Measurements from ENCODE around the gene AOPEP.
"Not testable (repeated sequence)": the region's sequence is repeated elsewhere in the genome, so short reads cannot be mapped to it uniquely, and the experiment has no call there.

Gene AOPEP

DNA sequence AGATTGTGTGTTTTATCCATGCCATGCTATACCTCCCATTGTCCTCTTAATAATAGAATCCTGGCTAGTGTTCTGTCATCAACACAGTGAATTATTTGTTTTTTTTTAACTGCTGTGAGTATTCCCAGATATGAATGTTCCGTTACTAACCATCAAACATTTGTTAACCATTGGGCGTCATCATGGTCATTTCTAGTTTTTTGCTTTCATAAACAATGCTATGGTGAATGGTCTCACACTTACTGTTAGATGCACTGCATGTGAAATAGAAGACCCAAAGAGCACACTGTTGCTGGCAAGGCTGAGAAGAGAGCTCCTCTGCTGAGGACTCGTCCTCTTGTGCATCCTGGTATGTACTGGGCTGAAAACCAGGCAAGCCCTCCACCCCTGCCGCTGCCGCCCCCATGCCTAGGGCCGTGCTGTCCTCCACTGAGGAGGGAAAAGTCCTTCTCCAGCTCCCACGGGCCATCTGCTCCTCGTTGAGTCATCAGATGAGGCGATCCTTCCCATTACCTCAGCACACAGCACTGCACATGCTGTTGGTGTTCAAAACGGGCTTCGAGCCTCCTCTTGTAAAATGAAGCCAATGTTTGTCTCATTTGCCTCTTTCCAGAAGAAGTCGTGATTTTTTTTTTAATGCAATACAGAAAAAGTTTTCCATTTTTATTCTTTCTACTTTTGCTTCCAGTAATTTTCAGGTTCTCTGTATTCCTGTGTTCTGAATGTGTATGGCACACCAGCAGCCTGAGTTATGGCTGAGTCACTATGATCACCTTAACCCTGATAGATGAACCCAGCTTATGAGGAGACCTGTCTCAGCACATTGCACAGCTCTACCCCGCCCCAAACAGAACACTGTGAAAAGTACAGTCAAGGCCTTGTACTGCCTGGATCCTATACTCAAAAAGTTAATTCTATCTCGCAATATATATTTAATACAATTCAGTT lies 219.0 kb downstream of the AOPEP start:
- DNase-seq (no peak), ATAC-seq (replicated peaks) (no peak)
- Mint-ChIP-seq H3K27me3 (no peaks in the 10 kb centered on the region), H3K9me3 (no peaks in the 10 kb centered on the region), H3K4me3 (no peak overlapping the region), H3K4me1 (ENCODE audit: low read depth in 2 of 2) (peaks cover 6% of the 10 kb centered on the region in 2 donors), H3K36me3 (ENCODE audit: insufficient read depth) (no peaks in the 10 kb centered on the region), H3K27ac (no peak overlapping the region)

GRCh38 chr9:94946256-94946655 lies 219.8 kb downstream of the AOPEP start:
- Mint-ChIP-seq H3K27ac (no peak overlapping the region), H3K9me3 (no peaks in the 10 kb centered on the region), H3K4me3 (no peak overlapping the region), H3K27me3 (no peaks in the 10 kb centered on the region), H3K4me1 (ENCODE audit: low read depth in 2 of 2) (peaks cover 14% of the 10 kb centered on the region in 2 donors), H3K36me3 (ENCODE audit: insufficient read depth) (peaks cover 3% of the 10 kb centered on the region)
- ATAC-seq (replicated peaks) (no peak), DNase-seq (no peak)

DNA sequence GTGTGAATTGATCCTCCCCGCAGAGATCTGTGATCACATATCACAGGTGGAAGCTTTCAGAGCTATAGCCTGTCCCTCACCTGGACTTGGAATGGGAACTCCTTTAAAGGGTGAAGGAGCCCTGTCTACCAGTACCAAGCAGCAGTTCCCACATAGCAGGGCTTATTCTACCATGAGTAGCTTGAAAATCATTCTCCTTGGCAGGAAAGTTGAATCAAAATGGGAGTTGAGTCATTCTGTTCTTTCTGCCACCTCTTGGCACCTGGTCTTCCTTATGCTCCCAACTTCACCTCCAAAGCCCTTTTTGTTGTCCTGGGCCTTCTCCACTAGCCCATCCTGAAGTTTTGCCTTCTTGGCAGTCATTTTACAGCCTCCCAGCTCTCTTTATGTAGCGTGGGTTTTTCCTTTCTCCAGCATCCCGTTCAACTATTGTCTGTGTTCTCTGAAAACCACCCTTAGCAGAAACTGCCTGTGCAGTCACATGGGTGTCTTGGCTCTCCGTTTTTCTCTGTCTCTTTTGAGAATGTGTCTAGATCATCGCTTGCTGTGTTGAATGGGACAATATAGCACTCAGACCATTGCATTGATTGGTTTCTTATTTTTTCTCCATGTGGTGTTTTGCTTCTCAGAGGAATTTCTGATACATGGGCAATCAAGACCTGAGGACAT lies 222.2 kb downstream of the AOPEP start:
- Mint-ChIP-seq H3K27ac (no peak overlapping the region), H3K4me3 (no peak overlapping the region), H3K27me3 (no peaks in the 10 kb centered on the region), H3K36me3 (ENCODE audit: insufficient read depth) (peaks cover 3% of the 10 kb centered on the region), H3K4me1 (ENCODE audit: low read depth in 2 of 2) (peaks cover 30 to 33% of the 10 kb centered on the region in 2 donors), H3K9me3 (no peaks in the 10 kb centered on the region)
- DNase-seq = no peak
- no peak for ATAC-seq (replicated peaks)

- H3K36me3 Mint-ChIP-seq (ENCODE audit: insufficient read depth) = peaks cover 3% of the 10 kb centered on the region
- no peak for ATAC-seq (replicated peaks)
- H3K27ac Mint-ChIP-seq = no peak overlapping the region
These were observed 222.9 kb downstream of the AOPEP start for GRCh38 chr9:94949370-94949769.

DNA sequence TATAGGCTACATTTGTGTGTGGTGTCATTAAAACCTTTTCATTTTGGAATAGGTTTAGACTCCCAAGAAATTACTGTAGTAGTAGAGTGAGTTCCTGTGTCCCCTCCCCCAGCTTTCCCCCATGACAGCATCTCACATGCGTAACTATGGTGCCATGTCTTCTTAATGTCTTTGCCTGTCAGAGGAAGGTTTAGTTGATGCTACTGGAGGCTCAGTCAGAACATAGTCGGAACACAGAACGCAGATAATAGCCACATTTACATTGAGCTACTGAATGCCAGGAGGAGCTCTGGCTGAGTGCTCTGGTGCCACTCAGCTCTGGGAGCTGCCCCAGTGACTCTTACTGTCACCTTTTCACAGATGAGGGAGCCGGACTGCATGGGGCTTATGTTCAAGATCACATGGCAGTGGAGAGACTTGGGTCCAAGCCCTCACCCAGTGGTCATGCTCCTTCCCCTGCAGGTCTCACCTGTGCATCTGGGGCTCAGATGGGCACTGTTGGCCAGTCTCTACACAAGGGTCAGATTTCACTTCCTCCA lies 223.6 kb downstream of the AOPEP start:
- ATAC-seq (replicated peaks) (no peak), DNase-seq (no peak)
- H3K27me3 Mint-ChIP-seq = no peaks in the 10 kb centered on the region
- no peaks in the 10 kb centered on the region for H3K9me3 Mint-ChIP-seq
- H3K27ac Mint-ChIP-seq = peak overlapping the region; percentile 26 to 96
- H3K4me1 Mint-ChIP-seq (ENCODE audit: low read depth in 2 of 2) = peaks cover 30 to 33% of the 10 kb centered on the region in 2 donors
- peak overlapping the region in 1 of 2 donors; percentile 76 for H3K4me3 Mint-ChIP-seq
- peaks cover 3% of the 10 kb centered on the region for H3K36me3 Mint-ChIP-seq (ENCODE audit: insufficient read depth)

More at GRCh38 chr9:94949370-94949769, 222.9 kb downstream of the AOPEP start:
- Mint-ChIP-seq H3K4me1 (ENCODE audit: low read depth in 2 of 2) (peaks cover 30 to 33% of the 10 kb centered on the region in 2 donors), H3K9me3 (no peaks in the 10 kb centered on the region), H3K27me3 (no peaks in the 10 kb centered on the region), H3K4me3 (no peak overlapping the region)
- no peak for DNase-seq

DNA sequence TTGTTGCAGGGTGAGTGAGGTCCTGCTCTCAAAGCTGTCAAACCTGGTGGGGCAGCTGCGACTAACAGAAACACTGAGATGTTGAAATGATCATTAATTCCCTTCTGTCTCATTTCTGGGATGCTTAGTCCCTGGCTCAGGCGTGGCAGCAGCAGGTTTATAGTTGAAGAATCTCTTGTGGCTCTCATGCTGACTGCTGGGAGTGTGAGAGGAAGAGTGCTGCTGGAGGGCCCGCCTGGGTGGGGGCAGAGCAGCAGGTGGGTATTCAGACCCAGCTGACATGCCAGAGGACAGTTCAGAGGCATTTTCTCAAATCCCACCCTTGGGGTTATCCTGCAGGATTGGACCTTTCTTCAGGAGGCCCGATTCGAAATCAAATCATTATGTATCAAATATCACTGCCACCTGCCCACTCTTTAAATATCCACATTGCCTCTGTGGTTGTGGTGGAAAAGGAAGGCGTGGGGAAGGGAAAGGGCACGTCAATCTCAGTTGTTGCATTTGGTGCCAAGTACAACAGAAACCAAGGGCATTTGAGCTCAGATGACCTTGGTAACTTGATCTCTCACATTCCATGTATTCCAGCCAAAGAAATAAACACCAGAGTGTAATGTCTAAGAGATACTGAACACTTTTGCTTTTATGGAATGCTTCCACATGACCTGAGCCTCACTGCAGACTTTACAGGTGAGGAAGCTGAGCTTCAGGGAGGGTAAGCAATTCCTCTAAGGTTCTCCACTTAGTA lies 224.3 kb downstream of the AOPEP start:
- DNase-seq (no peak), ATAC-seq (replicated peaks) (no peak)
- peaks cover 3% of the 10 kb centered on the region for H3K36me3 Mint-ChIP-seq (ENCODE audit: insufficient read depth)
- H3K27ac Mint-ChIP-seq = peak overlapping the region; percentile 56 to 96
- peaks cover 30 to 33% of the 10 kb centered on the region in 2 donors for H3K4me1 Mint-ChIP-seq (ENCODE audit: low read depth in 2 of 2)
- H3K9me3 Mint-ChIP-seq = no peaks in the 10 kb centered on the region
- no peaks in the 10 kb centered on the region for H3K27me3 Mint-ChIP-seq
- peak overlapping the region; percentile 40 to 76 for H3K4me3 Mint-ChIP-seq

- peaks cover 30 to 33% of the 10 kb centered on the region in 2 donors for H3K4me1 Mint-ChIP-seq (ENCODE audit: low read depth in 2 of 2)
- no peaks in the 10 kb centered on the region for H3K27me3 Mint-ChIP-seq
- no peak for DNase-seq
- peak overlapping the region; percentile 40 to 76 for H3K4me3 Mint-ChIP-seq
- ATAC-seq (replicated peaks) = peak; percentile 24
- peaks cover 3% of the 10 kb centered on the region for H3K36me3 Mint-ChIP-seq (ENCODE audit: insufficient read depth)
- peak overlapping the region; percentile 56 to 96 for H3K27ac Mint-ChIP-seq
- H3K9me3 Mint-ChIP-seq = no peaks in the 10 kb centered on the region
These were observed 225.0 kb downstream of the AOPEP start for GRCh38 chr9:94951324-94952135.

DNA sequence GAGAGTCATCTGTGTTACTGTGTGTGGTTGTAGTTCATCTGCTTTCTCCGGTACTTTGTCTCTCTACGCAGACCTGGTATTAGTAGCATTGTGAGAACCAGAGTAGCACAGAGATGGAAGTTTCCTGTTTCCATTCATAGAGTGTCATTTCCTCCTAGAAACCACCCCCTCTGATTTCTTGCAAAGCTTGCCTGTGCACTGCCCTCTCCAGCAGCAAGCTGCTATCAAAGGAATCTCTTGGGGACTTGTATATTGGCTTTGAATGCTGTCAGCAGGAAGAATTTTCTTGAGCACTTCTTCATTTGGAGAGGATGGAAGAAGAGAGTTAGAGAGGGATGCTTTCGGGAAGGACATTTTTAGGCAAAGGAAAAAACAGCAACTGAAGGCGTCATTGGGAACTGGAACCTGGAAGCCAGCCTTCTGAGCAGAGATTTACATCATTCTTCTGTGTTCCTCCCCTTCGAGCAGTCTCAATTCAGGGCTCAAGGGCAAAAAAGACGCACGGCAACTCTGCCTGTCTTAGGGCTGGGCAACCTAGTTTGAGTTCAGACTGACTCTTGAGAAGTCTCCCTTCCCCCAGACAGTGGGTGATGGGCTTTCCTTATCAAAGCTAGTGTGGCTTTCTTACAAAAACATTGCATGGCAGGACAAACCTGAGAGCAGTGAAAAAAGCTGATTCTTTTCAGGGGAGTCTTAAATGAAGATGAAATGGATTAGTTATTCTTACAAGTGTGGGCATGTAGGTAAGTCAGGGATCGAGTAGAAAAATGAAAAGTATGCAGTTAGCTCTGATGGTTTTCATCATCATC lies 226.3 kb downstream of the AOPEP start:
- Mint-ChIP-seq H3K27me3 (no peaks in the 10 kb centered on the region), H3K4me1 (ENCODE audit: low read depth in 2 of 2) (peaks cover 30 to 33% of the 10 kb centered on the region in 2 donors), H3K36me3 (ENCODE audit: insufficient read depth) (peaks cover 3% of the 10 kb centered on the region), H3K4me3 (peak overlapping the region; percentile 40 to 76), H3K27ac (peak overlapping the region; percentile 56 to 96), H3K9me3 (no peaks in the 10 kb centered on the region)
- ATAC-seq (replicated peaks) = peak; percentile 90
- peak in 1 of 3 experiments; percentile 6 for DNase-seq

- Mint-ChIP-seq H3K4me3 (no peak overlapping the region), H3K9me3 (no peaks in the 10 kb centered on the region), H3K27ac (no peak overlapping the region), H3K36me3 (ENCODE audit: insufficient read depth) (peaks cover 2% of the 10 kb centered on the region), H3K4me1 (ENCODE audit: low read depth in 2 of 2) (peaks cover 11 to 14% of the 10 kb centered on the region in 2 donors), H3K27me3 (no peaks in the 10 kb centered on the region)
- ATAC-seq (replicated peaks) (no peak), DNase-seq (no peak)
These were observed 230.2 kb downstream of the AOPEP start for GRCh38 chr9:94956731-94957130.

DNA sequence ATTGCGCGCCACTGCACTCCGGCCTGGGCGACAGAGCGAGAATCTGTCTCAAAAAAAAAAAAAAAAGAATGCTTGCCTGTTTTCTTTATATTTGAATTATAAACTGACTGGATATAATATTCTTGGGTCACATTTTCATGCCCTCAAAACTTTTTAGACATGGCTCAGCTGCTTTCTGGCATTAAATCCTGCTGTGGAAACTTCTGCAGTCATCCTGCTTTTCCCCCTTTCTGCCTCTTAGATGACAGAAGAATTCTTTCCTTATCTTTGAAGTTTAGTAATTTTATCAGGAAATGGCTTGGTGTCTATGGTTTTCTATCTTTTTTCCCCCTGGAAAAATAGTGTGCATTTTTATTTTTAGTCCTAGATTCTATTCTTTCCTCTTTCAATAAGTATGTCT lies 234.5 kb downstream of the AOPEP start:
- peaks cover 2% of the 10 kb centered on the region for H3K36me3 Mint-ChIP-seq (ENCODE audit: insufficient read depth)
- H3K4me1 Mint-ChIP-seq (ENCODE audit: low read depth in 2 of 2) = no peaks in the 10 kb centered on the region
- DNase-seq (no peak), ATAC-seq (replicated peaks) (no peak)
- no peaks in the 10 kb centered on the region for H3K9me3 Mint-ChIP-seq
- no peaks in the 10 kb centered on the region for H3K27me3 Mint-ChIP-seq
- no peak overlapping the region for H3K27ac Mint-ChIP-seq
- H3K4me3 Mint-ChIP-seq = no peak overlapping the region

DNA sequence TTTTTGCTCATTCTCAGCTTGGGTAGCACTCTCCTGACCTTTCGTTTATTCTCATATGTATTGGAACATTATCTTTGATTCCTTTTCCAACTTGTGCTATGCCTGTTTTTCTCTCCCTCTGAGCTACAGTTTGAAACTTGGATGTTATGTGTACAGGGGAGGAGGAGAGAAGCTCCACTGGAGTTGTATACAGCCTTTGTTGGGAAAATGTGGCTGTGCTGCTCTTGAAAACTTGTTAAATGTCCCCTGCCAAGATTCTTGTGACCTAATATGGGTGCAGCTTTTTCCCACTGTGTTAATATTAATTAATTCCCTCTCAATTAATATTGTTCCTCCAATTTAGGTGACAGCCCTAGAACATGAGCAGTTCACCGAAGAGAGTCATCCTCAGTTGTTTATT lies 235.4 kb downstream of the AOPEP start:
- peaks cover 2% of the 10 kb centered on the region for H3K36me3 Mint-ChIP-seq (ENCODE audit: insufficient read depth)
- no peak overlapping the region for H3K27ac Mint-ChIP-seq
- DNase-seq (no peak), ATAC-seq (replicated peaks) (no peak)
- no peaks in the 10 kb centered on the region for H3K27me3 Mint-ChIP-seq
- H3K9me3 Mint-ChIP-seq = no peaks in the 10 kb centered on the region
- H3K4me1 Mint-ChIP-seq (ENCODE audit: low read depth in 2 of 2) = no peaks in the 10 kb centered on the region
- no peak overlapping the region for H3K4me3 Mint-ChIP-seq

DNA sequence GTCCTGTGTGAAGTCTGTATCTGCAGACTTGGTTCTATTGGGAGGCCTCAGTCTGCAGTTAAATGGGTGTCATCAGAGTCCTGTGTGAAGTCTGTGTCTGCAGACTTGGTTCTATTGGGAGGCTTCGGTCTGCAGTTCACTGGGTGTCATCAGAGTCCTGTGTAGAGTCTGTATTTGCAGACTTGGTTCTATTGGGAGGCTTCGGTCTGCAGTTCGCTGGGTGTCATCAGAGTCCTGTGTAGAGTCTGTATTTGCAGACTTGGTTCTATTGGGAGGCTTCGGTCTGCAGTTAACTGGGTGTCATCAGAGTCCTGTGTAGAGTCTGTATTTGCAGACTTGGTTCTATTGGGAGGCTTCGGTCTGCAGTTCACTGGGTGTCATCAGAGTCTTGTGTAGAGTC lies 239.1 kb downstream of the AOPEP start:
- not testable (repeated sequence) for ATAC-seq (replicated peaks); H3K27ac Mint-ChIP-seq; H3K27me3 Mint-ChIP-seq; H3K9me3 Mint-ChIP-seq; DNase-seq; H3K4me1 Mint-ChIP-seq (ENCODE audit: low read depth in 2 of 2); H3K36me3 Mint-ChIP-seq (ENCODE audit: insufficient read depth); H3K4me3 Mint-ChIP-seq

Measured in effector memory CD8-positive, alpha-beta T cell (primary cell).